GM04503 (cell line): ENCODE results near the gene TPSD1.
"Not testable (repeated sequence)": the region's sequence is repeated elsewhere in the genome, so short reads cannot be mapped to it uniquely, and the experiment has no call there.

Experiments
- DNase-seq: peaks from one replicate; pipeline ENCODE4 v3.0.0-alpha.2; 2012; ENCODE audit warnings: low read depth

The TPSD1 gene

DNA sequence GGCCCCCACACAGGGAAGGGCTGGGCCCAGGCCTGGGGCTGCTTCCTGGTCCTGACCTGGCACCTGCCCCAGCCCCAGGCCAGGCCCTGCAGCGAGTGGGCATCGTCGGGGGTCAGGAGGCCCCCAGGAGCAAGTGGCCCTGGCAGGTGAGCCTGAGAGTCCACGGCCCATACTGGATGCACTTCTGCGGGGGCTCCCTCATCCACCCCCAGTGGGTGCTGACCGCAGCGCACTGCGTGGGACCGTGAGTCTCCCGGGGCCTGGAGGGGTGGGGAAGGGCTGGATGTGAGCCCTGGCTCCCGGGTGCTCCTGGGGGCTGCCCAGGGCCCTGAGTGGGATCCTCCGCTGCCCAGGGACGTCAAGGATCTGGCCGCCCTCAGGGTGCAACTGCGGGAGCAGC, 14.8 kb upstream of the TPSD1 start:
- not testable (repeated sequence) for DNase-seq

DNA sequence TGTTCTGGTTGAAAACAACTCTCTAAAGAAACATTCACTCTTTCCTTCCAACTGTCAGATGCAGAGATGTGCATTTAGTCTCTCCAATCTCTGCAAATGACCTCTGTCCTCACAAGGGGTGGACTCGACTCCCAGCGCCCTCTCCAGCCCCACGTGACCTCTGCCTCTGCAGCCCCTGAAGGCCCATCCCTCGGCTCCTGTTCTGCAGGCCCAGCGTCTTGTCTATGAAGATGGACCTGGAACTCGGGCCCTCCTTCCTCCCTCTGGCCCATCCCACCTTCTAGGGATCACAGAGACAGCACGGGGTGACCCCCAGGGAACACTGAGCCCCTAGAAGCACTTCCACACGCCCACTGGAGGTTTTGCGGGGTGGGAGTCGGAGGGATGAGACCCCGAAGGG, 12.5 kb upstream of the TPSD1 start:
- not testable (repeated sequence) for DNase-seq

DNA sequence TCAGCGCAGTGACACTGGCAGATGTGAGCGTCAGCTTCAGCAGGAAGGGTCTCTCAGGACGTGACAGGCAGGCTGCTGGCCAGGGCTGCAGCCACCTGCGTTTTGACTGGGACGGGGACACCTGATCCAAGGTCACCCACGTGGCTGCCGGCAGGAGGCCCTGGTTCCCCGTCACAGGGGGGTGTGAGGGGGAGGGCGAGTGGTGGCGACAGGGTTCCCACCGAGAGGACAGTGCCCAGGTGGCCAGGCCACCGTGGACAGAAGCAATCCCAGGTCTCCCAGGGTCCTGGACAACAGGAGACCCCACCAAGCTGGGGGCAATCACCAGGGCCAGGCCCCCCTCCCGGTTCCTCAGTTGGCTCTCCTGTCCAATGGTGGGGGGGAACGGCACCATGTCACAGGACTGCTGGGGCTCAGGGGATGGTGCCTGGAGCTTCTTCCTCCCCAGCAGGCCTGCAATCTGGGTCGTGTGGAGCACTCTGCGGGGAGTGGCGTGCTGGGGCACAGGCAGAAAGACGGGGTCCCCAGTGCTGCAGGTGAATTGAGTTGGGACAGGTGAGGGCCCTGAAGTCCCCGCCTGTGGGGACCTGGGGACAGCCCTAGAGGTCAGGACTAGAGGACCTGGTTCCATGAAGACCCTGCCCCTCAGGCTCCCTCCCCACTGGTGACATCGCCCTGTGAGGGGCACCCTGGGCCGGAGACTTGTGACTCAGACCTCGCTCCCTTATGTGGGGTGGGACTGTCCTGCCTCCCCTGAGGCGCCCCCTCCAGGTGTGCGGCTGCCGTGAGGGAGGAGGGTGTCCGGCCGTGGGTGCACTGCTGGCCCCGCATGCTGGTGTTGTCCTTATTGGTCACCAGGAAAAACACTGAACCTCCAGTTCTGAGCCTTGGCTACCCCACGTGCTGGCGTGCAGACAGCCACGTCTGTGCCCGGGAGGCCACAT, 11.7 kb upstream of the TPSD1 start:
- DNase-seq: not testable (repeated sequence)

DNA sequence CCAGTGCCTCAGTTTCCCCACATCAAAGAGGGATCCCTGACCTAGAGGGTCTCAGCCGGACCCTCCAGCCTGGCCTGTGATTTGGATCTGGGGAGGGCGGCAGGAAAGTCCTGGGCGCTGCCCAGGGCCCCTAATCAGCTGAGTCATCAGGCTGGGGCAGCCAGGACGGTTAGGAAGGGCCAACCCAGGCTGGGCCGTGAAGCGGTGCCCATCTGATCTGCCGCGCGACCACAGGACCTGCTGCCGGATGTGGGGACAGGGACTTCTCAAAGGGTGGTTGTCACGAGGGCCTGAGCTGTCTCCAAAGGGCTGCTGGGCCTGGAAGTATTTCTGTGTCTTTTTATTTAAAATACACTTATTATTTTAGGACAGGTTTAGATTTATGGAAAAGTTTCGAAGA, 11.0 kb upstream of the TPSD1 start:
- DNase-seq: no peak

DNA sequence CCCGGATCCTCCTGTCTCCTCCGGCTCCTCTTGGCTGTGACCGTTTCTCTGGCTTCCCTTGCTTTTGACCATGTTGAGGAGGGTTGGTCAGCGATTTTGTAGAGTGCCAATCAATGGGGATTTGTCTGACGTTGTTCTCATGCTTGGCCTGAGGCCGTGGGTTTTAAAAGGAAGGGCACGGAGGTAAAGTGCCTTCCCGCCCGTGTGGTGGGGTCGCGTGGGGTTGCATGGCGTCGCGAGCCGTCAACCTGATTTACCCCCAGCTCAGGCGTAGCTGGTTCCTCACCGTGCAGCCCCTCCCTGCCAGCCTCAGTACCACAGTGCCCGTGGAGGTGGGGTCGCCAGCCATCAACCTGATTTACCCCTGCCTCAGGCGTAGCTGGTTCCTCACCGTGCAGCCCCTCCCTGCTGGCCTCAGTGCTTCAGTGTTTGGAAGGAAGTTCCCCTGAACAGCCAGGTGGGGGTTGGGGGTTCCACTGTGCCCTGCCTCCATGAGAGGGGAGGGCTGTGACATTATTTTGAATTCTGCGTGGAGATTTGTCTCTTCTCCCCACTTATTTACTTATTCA, 10.3 kb upstream of the TPSD1 start:
- no peak for DNase-seq

DNA sequence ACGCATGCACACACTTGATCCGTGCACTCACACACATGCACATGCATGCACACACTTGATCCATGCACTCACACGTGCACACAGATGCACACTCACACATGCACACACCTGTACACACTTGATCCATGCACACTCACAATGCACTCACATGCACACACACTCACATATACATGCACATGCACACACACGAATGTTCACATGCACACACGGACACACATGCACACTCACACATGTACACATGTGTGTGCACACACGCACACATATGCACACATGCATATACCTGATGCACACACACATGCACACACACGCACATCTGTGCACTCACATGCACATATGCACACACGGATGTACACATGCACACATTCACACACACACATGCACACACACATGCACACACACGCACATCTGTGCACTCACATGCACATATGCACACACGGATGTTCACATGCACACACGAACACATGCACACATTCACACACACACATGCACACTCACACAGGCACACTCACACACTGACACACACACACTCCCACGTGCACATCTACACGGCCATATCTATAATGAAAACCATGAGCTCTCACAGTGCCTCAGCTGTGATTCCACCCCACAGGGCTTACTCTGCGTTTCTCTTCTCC, 7.8 kb upstream of the TPSD1 start:
- DNase-seq: not testable (repeated sequence)

DNA sequence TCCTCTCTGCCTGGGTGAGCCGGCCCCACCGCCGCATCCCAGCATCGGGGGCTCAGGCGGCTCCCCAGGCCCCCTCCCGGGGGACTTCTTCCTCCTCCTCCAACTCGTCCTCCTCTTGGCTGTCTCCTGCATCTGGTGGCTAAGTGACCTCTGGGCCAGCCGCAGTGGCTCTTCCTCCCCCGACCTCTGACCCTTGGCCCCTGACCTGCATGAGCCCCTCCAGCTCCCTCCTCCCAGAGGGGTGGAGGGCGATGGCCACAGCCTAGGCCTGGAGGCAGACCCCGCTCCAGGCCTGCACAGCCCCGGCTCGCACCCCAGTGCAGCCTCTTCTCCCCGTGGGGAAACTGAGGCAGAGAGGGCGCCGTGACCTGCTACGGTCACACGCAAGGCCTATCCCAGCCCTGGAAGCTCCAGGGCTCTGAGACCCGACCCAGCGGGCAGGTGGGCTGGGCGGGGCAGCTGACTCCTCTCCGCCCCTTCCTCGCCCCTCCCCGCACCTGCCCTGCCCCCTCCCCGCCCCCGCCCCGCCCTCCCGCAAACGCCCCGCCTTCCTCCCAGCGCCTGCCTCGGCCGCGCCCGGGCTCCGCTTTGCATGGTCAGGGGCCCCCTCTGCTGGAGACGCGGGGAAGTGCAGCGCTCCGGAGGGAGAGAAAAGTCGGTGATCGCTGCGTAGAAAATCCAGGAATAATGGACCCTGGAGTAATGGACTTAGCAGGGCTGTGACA, 6.7 kb upstream of the TPSD1 start:
- not testable (repeated sequence) for DNase-seq

DNA sequence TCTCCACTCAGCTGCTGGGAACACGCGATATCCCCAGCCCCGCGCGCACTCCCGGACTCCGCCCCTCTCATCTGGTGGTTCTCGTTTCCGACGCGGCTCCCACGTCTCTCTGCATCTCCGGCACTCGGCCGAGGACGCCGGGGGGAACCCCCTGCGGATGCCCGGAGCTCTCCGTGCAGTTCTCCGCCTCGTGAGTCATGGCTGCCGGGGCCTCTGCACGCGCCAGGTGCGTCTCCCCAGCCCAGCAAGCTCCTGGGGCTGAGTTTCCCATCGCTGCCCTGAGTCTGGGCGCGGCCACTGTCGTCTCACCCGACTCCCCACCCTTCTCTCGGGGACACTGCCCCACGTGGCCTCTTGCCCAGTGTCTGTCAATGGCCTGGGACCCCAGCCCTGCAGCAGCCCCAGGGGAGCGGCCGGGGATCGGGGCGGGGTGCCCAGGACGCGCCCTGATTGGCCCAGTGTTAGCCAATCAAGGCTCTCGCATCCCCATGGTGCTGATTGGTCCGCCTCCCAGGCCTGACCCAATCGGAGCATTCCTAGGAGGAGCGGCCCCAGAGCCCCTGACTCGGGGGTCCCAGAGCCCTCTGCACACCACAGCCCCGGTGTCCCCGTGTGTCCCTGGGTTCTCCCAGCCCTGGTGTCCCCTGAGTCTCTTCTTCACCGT, 2.0 kb upstream of the TPSD1 start:
- not testable (repeated sequence) for DNase-seq

DNA sequence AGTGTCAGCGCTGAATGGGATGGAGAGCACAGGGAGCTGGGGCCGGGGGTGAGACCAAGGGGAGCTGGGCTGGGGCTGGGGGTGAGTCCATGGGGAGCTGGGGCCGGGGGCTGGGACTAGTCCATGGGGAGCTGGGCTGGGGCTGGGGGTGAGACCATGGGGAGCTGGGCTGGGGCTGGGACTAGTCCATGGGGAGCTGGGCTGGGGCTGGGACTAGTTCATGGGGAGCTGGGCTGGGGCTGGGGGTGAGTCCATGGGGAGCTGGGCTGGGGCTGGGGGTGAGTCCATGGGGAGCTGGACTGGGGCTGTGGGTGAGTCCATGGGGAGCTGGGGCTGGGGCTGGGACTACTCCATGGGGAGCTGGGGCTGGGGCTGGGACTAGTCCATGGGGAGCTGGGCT, 1.0 kb upstream of the TPSD1 start:
- DNase-seq: not testable (repeated sequence)

DNA sequence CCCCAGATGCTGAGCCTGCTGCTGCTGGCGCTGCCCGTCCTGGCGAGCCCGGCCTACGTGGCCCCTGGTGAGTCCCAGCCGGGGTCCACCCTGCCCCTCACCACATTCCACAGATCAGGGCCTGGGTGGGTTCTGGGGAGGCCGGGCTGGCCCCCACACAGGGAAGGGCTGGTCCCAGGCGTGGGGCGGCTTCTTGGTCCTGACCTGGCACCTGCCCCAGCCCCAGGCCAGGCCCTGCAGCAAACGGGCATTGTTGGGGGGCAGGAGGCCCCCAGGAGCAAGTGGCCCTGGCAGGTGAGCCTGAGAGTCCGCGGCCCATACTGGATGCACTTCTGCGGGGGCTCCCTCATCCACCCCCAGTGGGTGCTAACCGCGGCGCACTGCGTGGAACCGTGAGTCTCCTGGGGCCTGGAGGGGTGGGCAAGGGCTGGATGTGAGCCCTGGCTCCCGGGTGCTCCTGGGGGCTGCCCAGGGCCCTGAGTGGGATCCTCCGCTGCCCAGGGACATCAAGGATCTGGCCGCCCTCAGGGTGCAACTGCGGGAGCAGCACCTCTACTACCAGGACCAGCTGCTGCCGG, 516 bp downstream of the TPSD1 start:
- DNase-seq: not testable (repeated sequence)

DNA sequence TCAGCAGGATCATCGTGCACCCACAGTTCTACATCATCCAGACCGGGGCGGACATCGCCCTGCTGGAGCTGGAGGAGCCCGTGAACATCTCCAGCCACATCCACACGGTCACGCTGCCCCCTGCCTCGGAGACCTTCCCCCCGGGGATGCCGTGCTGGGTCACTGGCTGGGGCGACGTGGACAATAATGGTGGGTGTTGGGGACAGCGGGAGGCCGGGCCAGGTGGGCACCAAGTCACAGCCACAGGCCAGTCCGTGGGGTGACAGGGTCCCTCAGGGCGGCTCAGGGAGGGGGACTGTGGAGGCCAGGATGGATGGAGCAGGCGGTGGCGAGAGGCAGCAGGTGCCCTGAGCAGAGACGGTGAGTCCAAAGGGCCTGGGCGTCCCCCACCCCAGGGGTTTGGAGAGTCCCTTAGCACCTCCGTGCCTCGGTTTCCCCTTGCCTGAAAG, 1.0 kb downstream of the TPSD1 start:
- no peak for DNase-seq

DNA sequence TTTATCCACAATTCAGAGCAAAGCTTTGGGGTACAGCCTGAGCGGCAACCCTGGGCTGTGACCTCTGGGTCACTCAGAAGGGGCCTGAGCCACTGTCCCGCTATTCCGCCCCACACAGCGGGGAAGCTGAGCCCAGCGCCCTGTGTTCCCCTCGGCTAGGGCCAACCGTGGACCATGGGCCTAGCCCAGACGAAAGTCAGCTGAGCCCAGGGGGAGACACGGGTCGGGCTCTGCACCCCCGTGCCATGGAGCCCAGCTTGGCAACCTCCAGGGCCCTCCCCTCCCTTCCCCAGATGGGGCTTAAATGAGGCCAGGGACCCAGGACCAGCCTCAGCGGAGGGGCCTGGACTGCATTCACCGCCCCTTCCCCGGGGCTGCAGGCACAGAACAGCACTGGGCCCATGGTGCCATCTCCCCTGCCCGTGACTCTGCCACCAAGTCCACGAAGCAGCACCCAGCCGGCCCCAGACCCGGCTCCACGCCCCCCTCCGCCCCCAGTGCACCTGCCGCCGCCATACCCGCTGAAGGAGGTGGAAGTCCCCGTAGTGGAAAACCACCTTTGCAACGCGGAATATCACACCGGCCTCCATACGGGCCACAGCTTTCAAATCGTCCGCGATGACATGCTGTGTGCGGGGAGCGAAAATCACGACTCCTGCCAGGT, 1.8 kb downstream of the TPSD1 start:
- no peak for DNase-seq

DNA sequence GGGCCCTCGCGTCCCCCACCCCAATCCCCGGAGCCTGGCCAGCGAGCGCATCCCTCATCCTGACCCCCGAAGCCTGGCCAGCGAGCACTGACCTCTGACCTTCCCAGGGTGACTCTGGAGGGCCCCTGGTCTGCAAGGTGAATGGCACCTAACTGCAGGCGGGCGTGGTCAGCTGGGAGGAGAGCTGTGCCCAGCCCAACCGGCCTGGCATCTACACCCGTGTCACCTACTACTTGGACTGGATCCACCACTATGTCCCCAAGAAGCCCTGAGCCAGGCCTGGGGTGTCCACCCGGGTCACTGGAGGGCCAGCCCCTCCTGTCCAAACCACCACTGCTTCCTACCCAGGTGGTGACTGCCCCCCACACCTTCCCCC, 2.3 kb downstream of the TPSD1 start:
- DNase-seq: no peak

DNA sequence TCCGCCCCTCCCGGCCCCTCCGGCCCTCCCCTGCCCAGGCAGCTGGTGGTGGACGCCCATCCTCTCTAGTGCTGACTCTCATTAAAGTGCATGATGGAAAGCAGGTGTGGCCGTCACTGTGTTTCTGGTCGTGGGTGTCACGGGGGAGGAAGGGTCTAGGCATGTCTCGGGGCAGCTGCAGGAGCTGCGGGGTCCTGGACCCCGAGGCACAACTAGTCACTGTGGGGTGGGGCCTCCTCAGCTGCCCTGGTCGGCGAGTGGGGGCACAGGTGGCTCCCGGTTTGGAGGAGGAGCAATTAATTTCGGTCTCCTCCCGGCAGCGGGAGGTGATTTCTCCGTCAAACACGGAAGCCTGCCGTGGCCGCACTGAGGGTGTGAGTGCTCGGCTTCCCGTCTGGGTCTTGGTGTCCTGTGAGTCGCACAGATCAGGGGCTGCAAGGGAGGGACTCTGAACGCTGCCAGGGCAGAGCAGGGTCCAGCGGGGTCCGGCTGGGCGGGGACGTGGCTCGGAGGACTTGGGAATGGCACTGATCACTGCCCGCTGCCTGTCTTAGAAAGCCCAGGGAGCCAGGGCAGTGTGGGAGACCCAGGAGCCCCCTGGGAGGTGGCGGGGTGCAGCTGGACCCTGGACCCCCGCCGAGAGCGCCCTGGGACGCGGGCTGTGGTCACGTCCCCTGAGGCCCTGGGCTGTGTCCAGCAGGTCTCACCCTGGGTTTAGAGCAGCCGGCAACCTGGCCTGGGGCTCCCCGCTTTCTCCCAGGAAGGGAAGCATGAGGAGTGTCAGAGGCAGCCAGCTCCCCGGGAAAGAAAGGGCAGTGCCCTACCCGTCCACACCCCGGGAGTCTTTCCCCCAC, 3.3 kb downstream of the TPSD1 start:
- DNase-seq: no peak

DNA sequence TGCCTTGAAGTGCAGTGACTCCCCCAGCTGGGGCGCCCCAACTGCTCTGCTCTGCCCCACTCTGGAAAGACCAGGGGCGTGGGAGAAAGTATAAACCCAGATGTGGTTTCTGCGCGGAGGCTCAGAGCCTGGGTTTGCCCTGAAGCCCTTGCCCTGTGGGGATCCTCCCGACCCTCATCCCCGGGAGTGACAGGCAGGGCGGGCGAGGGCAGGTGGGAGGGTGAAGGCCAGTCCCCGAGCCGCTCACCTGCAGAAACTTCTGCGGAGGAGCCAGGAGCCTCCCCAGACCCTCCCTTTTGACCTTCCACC, 3.8 kb downstream of the TPSD1 start:
- DNase-seq: no peak

DNA sequence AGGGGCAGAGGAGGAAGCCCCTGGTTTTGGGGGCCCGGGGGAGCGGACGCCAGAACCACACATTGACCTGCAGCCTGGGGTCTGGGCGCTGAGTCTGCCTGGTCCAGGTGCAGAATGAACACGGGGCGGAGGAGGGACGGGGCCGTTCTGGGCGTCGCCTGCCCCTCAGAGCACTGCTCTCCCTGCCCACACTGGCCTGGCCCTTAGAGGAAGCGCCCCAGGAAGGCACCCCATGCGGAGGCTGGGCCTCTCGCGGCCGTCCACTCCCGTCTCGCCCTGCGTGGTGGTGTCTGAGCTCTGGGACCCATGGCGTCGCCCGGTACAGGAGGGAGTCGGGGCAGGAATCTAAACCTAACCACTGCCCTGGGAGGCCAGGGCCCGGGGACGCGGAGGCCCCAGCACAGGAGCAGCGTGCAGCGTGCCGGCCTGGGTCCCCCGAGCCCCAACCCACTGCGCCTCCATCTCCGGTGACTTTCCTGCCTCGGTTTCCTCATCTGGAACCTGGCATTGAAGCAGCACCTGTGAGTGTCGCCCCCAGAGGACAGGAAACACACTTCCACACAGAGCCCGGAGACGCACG, 4.3 kb downstream of the TPSD1 start:
- DNase-seq: no peak

DNA sequence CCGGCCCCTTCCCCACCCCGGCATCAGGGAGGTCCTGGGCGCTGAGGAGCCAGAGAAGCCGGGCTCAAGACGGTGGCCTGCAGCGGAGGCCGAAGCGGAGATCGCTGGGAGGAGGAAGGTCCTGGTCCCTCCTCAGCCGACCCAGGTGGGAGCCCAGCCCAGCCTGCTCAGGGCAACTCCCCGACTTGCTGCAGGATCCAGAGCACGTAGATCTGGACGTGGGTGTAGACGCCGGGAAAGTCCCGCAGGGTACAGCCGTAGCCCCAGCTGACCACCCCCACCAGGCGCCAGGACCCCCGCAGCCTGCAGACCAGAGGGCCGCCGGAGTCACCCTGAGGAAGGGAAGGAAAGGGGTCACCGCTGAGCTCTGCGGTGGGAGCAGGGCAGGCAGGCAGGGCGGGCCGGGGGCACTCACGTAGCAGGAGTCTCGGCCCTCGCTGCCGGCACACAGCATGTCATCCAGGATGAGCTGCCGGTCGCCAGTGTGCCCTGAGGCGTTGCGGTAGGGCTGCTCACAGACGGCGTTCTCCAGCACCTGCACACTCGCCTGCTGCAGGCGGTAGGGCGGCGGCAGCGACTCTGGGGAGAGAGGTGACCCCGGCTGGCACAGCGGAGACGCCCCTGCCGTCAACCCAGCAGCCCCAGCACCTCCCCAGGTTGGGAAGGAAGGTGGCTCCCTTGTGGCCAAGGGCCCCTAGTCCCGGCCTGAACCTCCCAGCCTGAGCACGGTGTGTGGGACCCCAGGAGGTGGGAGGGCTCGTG, 5.4 kb downstream of the TPSD1 start:
- DNase-seq: no peak

DNA sequence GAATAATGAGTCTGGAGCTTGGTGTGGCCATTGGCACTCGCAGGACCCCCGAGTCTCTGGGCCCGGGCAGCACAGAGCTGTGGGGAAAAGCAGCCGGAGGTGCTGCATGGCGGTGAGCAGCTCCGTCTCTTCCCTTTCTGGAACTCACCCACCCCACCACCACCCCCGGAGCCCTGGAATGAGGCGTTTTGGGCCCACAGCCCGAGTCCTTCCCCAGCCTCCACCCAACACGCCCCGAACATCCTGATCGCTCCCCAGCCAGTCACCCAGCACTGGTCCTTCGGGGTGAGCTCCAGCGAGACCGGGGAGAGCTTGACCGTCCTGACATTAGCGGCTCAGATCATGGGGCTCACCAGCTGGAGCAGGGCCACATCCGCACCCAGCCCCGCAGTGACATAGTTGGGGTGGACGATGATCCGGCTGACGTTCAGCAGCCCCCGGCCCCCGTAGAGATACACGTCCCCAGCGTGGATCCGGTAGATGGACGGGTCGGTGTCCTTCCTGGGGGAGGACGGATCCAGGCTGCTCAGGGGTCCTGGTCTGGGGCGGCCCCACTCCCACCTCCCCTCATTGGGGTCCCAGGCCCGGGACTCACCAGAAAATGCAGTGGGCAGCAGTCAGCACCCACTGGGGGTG, 6.5 kb downstream of the TPSD1 start:
- no peak for DNase-seq

DNA sequence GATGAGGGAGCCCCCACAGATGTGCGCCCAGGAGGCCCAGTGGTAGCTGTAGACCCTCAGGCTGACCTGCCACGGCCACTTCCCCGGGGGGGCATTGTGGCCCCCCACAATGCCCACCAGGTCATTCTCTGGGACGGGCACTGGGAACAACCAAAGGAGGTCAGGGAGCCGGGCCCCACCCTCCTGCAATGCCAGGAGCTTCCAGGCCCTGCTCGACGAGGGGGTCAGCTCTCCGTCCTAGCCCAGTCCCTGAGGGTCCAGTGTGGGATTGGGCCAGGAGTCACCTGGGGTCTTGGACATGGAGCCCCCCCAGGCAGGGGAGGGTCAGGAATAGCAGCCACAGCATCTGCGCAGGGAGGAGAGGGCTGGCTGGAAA, 7.0 kb downstream of the TPSD1 start:
- no peak for DNase-seq
